Measurements from ENCODE around the gene WDR82.
"Not testable (repeated sequence)": the region's sequence is repeated elsewhere in the genome, so short reads cannot be mapped to it uniquely, and the experiment has no call there.

Gene WDR82

GRCh38 chr3:52286777-52287110, 8.3 kb upstream of the WDR82 start:
- DNase-seq, result no peak

GRCh38 chr3:52284051-52284450, 5.6 kb upstream of the WDR82 start:
- DNase-seq, result not testable (repeated sequence)

GRCh38 chr3:52283306-52283705, 4.9 kb upstream of the WDR82 start:
- no peak for DNase-seq

GRCh38 chr3:52281981-52282801, 3.7 kb upstream of the WDR82 start:
- no peak for DNase-seq

DNA sequence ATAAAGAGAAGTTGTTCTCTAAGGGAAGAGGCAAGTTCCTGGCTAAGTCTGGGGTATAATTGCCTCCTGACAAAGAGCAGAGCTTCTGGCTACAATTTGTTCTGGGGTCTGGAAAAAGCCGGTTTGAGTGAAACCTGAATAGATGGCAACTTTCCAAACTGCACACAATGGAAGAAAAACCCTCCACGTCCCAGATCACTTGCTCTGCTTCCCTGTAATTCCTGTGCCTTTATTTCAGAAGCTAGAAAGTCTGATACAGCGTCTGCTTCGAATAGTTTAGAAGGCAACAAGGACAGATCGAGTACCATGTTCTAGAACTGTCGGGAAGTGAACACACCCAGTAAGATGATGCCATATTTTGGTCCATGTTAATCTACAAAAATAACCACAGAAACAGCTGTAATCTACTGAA, 1.6 kb upstream of the WDR82 start:
- no peak for DNase-seq

- DNase-seq, result no peak
These were observed 1.1 kb upstream of the WDR82 start for GRCh38 chr3:52279596-52279995.

GRCh38 chr3:52277972-52278509, 408 bp downstream of the WDR82 start:
- DNase-seq, result no peak

- DNase-seq, result no peak
These were observed 1.1 kb downstream of the WDR82 start for GRCh38 chr3:52277071-52277964.

DNA sequence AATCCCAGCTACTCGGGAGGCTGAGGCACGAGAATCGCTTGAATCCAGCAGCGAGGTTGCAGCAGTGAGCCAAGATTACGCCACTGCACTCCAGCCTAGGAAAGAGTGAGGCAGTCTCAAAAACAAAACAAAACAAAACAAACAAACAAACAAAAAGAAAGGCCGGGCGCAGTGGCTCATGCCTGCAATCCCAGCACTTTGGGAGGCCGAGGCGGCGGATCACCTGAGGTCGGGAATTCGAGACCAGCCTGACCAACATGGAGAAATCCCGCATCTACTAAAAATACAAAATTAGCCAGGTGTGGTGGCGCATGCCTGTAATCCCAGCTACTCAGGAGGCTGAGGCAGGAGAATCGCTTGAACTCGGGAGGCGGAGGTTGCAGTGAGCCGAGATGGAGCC, 3.7 kb downstream of the WDR82 start:
- DNase-seq, result not testable (repeated sequence)

- DNase-seq, result no peak
These were observed 5.6 kb downstream of the WDR82 start for GRCh38 chr3:52272831-52273230.

DNA sequence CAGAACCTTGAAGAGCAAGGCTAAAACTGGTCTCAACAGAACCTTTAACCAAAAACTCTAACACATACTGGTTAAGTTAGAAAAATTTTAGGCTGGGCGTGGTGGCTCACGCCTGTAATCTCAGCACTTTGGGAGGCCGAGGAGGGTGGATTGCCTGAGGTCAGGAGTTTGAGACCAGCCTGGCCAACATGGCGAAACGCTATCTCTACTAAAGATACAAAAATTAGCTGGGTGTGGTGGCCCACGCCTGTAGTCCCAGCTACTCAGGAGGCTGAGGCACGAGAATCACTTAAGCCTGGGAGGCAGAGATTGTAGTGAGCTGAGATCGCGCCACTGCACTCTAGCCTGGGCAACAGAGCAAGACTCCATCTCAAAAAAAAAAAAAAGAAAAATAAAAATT, 6.3 kb downstream of the WDR82 start:
- not testable (repeated sequence) for DNase-seq

DNA sequence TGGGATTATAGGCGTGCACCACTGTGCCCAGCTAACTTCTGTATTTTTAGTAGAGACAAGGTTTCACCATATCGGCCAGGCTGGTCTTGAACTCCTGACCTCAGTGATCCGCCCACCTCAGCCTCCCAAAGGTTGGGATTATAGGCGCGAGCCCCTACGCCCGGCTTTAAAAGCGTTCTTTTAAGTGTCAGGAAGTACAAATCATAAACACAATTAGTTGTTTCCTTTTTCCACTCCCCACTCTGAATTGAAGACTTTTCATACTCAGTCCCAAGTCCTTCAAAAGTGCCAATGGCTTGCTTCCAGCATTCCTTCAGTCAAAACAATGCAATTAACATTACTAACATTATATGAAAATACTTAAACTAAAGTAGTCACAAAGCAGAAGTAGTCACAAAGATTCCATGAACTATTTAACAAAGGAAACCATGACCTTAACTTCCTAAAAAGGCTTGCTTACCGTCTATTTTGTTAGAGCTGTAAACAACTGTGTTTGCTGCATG, 8.1 kb downstream of the WDR82 start:
- no peak for DNase-seq

- no peak for DNase-seq
These were observed 8.7 kb downstream of the WDR82 start for GRCh38 chr3:52269776-52270175.

DNA sequence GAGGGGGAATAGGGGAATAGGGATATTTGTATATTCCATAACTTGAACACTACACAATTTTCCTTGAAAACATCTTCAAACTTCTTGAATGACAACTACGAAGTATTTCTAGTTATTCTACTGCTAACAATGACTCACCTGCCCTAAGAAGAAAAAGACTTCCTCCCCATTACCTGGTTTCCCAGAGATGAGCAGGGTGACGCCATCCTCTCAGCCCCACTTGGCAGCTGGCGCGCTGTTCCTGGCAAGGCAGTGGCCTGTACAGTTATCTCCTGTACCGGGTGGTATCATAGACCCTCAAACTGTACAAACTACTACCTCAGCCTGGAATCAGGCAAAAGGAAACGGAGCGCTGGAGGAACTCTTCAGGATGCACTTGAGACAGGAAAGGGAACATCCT, 10.4 kb downstream of the WDR82 start:
- DNase-seq, result no peak

GRCh38 chr3:52265387-52265786, 13.1 kb downstream of the WDR82 start:
- DNase-seq, result no peak

- DNase-seq, result no peak
These were observed 16.0 kb downstream of the WDR82 start for GRCh38 chr3:52262447-52262846.

- no peak for DNase-seq
These were observed 19.0 kb downstream of the WDR82 start for GRCh38 chr3:52259448-52259847.

DNA sequence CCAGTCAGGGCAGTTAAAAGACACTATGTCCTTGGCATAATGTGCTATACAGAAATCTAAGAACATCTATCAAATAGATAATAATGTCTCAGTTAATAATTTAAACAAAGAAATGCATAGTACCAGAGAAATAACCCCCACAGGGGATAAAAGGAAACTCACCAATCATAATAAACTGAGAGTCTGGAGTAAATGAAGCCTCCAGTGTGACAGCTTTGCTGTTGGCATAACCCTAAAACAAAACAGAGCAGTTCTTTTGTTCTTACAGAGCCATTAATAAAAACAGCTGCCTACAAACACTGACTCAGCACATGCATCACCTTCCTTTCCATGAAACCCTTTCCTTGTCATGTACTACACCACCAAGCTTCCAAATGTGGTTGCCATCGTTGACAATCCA, 19.4 kb downstream of the WDR82 start:
- DNase-seq, result no peak

- no peak for DNase-seq
These were observed 20.5 kb downstream of the WDR82 start for GRCh38 chr3:52257911-52258310.

DNA sequence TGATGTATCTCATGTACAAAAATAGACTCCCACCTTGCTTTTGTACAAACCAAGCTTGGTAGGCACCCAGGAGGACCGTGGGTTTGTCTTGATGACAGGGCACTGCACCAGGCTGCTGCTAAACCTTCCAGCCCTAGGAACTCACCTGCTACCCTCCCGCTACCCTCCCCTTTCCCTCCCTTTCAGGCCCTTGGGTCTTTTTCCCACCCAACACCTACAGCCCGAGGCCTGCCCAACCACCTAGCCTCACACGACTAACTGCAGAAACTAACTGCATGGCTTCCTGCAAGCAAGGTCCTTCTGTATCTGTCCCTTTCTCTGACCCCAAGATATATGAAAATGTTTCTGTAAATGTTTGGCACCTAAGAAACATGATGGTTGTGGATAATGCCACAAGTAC, 21.8 kb downstream of the WDR82 start:
- DNase-seq, result no peak

GRCh38 chr3:52256159-52256558, 22.3 kb downstream of the WDR82 start:
- DNase-seq, result no peak

- no peak for DNase-seq
These were observed 23.8 kb downstream of the WDR82 start for GRCh38 chr3:52254608-52255007.
